IMR-90 (cell line): ENCODE measurements around the gene ASB6. TPM values are rescaled to one million over a fixed set of nuclear protein-coding genes. Genes with fewer than 3 reads are reported as not detected.
A peak's percentile ranks its signal among the peaks of the same experiment; 100 is the strongest.

Experiments
- ATAC-seq: fragments of 200-7000 bp; cut with Tn5 transposase; 2 replicates; pipeline ENCODE4 v1.9.1; 2020; ENCODE audit warnings: low read depth, mild to moderate bottlenecking, moderate library complexity
- BruUV-seq: library from RNA; stranded (reverse); fragments of 400-500 nt; replicated peaks from 2 replicates; lab custom pipeline; 2021; lab: Mats Ljungman, UMichigan
- CTCF ChIA-PET: fragments of 300-600 bp; formaldehyde crosslinking; extraction: SDS; loops from one replicate; lab custom pipeline; 2021; ENCODE audit warnings: antibody characterized with exemption; lab: Yijun Ruan, JAX
- POLR2A ChIA-PET: fragments of 300-600 bp; sonication (Branson Sonifier 250); formaldehyde crosslinking; loops from one replicate; lab custom pipeline; 2022; ENCODE audit warnings: antibody characterized with exemption; ENCODE audit not compliant: unreplicated experiment; lab: Charles Lee
- DNase-seq: peaks from one replicate; pipeline ENCODE4 v3.0.0; 2013
- H2AFZ ChIP-seq: replicated peaks from 2 replicates; pipeline ENCODE3; 2013; ENCODE audit warnings: low read length, mild to moderate bottlenecking; ENCODE audit not compliant: poor library complexity
- H2AK5ac ChIP-seq: 2 replicates; pipeline ENCODE4 v1.6.1; 2013; ENCODE audit warnings: low read depth, low read length, inconsistent platforms
- H2AK9ac ChIP-seq: replicated peaks from 2 replicates; pipeline ENCODE3; 2013; ENCODE audit warnings: mild to moderate bottlenecking, low read depth, low read length, moderate library complexity; ENCODE audit not compliant: poor library complexity
- H2BK120ac ChIP-seq: 2 replicates; pipeline ENCODE4 v1.6.1; 2013; ENCODE audit warnings: low read depth, low read length, inconsistent platforms
- H2BK15ac ChIP-seq: 3 replicates; pipeline ENCODE4 v1.6.1; 2013; ENCODE audit warnings: low read depth, low read length, inconsistent platforms
- H2BK20ac ChIP-seq: 2 replicates; pipeline ENCODE4 v1.6.1; 2013; ENCODE audit warnings: low read depth, mild to moderate bottlenecking, inconsistent platforms, low read length, moderate library complexity
- H2BK5ac ChIP-seq: 2 replicates; pipeline ENCODE4 v1.6.1; 2013; ENCODE audit warnings: mild to moderate bottlenecking, low read depth, low read length, inconsistent platforms; ENCODE audit not compliant: poor library complexity, severe bottlenecking
- H3K14ac ChIP-seq: replicated peaks from 2 replicates; pipeline ENCODE4 v1.6.1; 2013; ENCODE audit warnings: low read depth, low read length, inconsistent platforms
- H3K18ac ChIP-seq: 2 replicates; pipeline ENCODE4 v1.6.1; 2013; ENCODE audit warnings: low read depth, low read length, control low read depth
- H3K23ac ChIP-seq: 2 replicates; pipeline ENCODE4 v1.6.1; 2013; ENCODE audit warnings: low read depth, low read length, inconsistent platforms
- H3K27ac ChIP-seq: 2 replicates; pipeline ENCODE4 v1.5.1; 2013; ENCODE audit warnings: mild to moderate bottlenecking, control low read depth, low read length; ENCODE audit not compliant: insufficient read depth
- H3K27me3 ChIP-seq: 2 replicates; pipeline ENCODE4 v1.6.1; 2013; ENCODE audit warnings: low read length; ENCODE audit not compliant: control insufficient read depth, insufficient read depth
- H3K36me3 ChIP-seq: 2 replicates; pipeline ENCODE4 v1.6.1; 2013; ENCODE audit warnings: low read length, mixed read lengths; ENCODE audit not compliant: control insufficient read depth, insufficient read depth
- H3K4ac ChIP-seq: 2 replicates; pipeline ENCODE4 v1.6.1; 2013; ENCODE audit warnings: low read depth, low read length, inconsistent platforms
- H3K4me1 ChIP-seq: 2 replicates; pipeline ENCODE4 v1.6.1; 2013; ENCODE audit warnings: low read length, mixed read lengths; ENCODE audit not compliant: control insufficient read depth, insufficient read depth
- H3K4me2 ChIP-seq: 2 replicates; pipeline ENCODE4 v1.6.1; 2013; ENCODE audit warnings: low read depth, mild to moderate bottlenecking, control low read depth, low read length, moderate library complexity
- H3K4me3 ChIP-seq: 2 replicates; pipeline ENCODE4 v1.5.1; 2013; ENCODE audit warnings: low read depth, mild to moderate bottlenecking, control low read depth, low read length, moderate library complexity; ENCODE audit not compliant: insufficient read depth
- H3K56ac ChIP-seq: 2 replicates; pipeline ENCODE4 v1.6.1; 2013; ENCODE audit warnings: low read length, inconsistent platforms; ENCODE audit not compliant: insufficient read depth; ENCODE audit errors: extremely low read depth
- H3K79me1 ChIP-seq, 2 experiments: 2 replicates each; pipeline ENCODE4 v1.6.1; 2013; ENCODE audit warnings: low read length in 2 of 2, inconsistent platforms in 1 of 2, low read depth in 1 of 2
- H3K9ac ChIP-seq: 2 replicates; pipeline ENCODE4 v1.6.1; 2013; ENCODE audit warnings: low read depth, low read length, control low read depth
- H3K9me1 ChIP-seq: 2 replicates; pipeline ENCODE4 v1.6.1; 2013; ENCODE audit warnings: low read length, inconsistent platforms; ENCODE audit not compliant: insufficient read depth
- H3K9me3 ChIP-seq: 2 replicates; pipeline ENCODE4 v1.6.1; 2013; ENCODE audit warnings: low read length; ENCODE audit not compliant: control insufficient read depth, insufficient read depth
- H4K20me1 ChIP-seq: 2 replicates; pipeline ENCODE4 v1.6.1; 2013; ENCODE audit warnings: low read length, inconsistent platforms; ENCODE audit not compliant: insufficient read depth
- H4K5ac ChIP-seq: 2 replicates; pipeline ENCODE4 v1.6.1; 2013; ENCODE audit warnings: mild to moderate bottlenecking, low read depth, low read length, control low read depth
- H4K8ac ChIP-seq, 2 experiments: 2 replicates each; pipeline ENCODE4 v1.6.1; 2013; ENCODE audit warnings: low read depth in 2 of 2, low read length in 2 of 2, control low read depth in 1 of 2, inconsistent platforms in 1 of 2
- H4K91ac ChIP-seq: 2 replicates; pipeline ENCODE4 v1.6.1; 2013; ENCODE audit warnings: low read depth, low read length, inconsistent platforms; ENCODE audit not compliant: insufficient read depth
- BHLHE40 ChIP-seq: fragments of 150-350 bp; IDR thresholded peaks from 2 replicates; pipeline ENCODE4 v1.6.1; 2016; ENCODE audit warnings: mild to moderate bottlenecking, low read depth, low read length
- CHD1 ChIP-seq: IDR thresholded peaks from 2 replicates; pipeline ENCODE4 v1.6.1; 2012; ENCODE audit warnings: low read depth, low read length, improper control_type of control experiment
- CTCF ChIP-seq: conservative IDR thresholded peaks from 2 replicates; pipeline ENCODE4 v1.5.1; 2012; ENCODE audit warnings: mild to moderate bottlenecking, low read depth, low read length, improper control_type of control experiment
- FOS ChIP-seq: fragments of 150-350 bp; IDR thresholded peaks from 2 replicates; pipeline ENCODE4 v1.6.1; 2016; ENCODE audit warnings: low read depth, low read length
- MAFK ChIP-seq: IDR thresholded peaks from 2 replicates; pipeline ENCODE4 v1.6.1; 2012; ENCODE audit warnings: low read depth, low read length, improper control_type of control experiment
- MAZ ChIP-seq: IDR thresholded peaks from 2 replicates; pipeline ENCODE4 v1.6.1; 2012; ENCODE audit warnings: low read depth, mild to moderate bottlenecking, low read length, improper control_type of control experiment, moderate library complexity, borderline replicate concordance
- MXI1 ChIP-seq: IDR thresholded peaks from 2 replicates; pipeline ENCODE4 v1.6.1; 2012; ENCODE audit warnings: low read depth, mild to moderate bottlenecking, low read length, moderate library complexity, borderline replicate concordance
- NFE2L2 ChIP-seq: fragments of 150-350 bp; IDR thresholded peaks from 2 replicates; pipeline ENCODE4 v1.6.1; 2016; ENCODE audit warnings: low read depth, mild to moderate bottlenecking, low read length
- POLR2A ChIP-seq: IDR thresholded peaks from 2 replicates; pipeline ENCODE4 v1.6.1; 2012; ENCODE audit warnings: mild to moderate bottlenecking, low read depth, low read length
- RAD21 ChIP-seq: IDR thresholded peaks from 2 replicates; pipeline ENCODE4 v1.6.1; 2012; ENCODE audit warnings: low read length, improper control_type of control experiment
- RFX5 ChIP-seq: IDR thresholded peaks from 2 replicates; pipeline ENCODE4 v1.8.0; 2012; ENCODE audit warnings: low read depth, mild to moderate bottlenecking, low read length, moderate library complexity
- SMC3 ChIP-seq: fragments of 150-350 bp; IDR thresholded peaks from 2 replicates; pipeline ENCODE4 v1.6.1; 2016; ENCODE audit warnings: low read depth, mild to moderate bottlenecking, antibody characterized with exemption, low read length, moderate library complexity
- WGBS, 2 experiments: methylation state at CpG; one replicate each; pipeline versions ENCODE4 v1.1.5 to v1.1.7; 2013; ENCODE audit warnings: missing lambda C conversion rate in 2 of 2; ENCODE audit not compliant: insufficient read length in 1 of 2; ENCODE audit errors: extremely low coverage in 2 of 2; 5-methylcytosine and 5-hydroxymethylcytosine counted together
- dilution Hi-C: fragments of 300-500 bp; cut with HindIII; formaldehyde crosslinking; loops from one replicate; pipeline ENCODE4 v1.14.3; 2018; ENCODE audit warnings: low sequenced_read_pairs; ENCODE audit not compliant: unreplicated experiment
- in situ Hi-C: fragments of 300-500 bp; cut with MboI; formaldehyde crosslinking; loops from 3 replicates; pipeline ENCODE4 v1.14.3; 2019; ENCODE audit warnings: low sequenced_read_pairs, inconsistent platforms, mixed read lengths
- intact Hi-C: fragments of 100-400 bp; cut with micrococcal nuclease; formaldehyde crosslinking; loops from 2 replicates; pipeline ENCODE4 v1.10.0; 2022
- polyA plus RNA-seq, 3 experiments: library from polyadenylated mRNA; depleted of rRNA; stranded (reverse); fragments of >200 nt; gene quantifications; 2 replicates each; pipeline ENCODE4 v1.2.3, GENCODE V29; 2012; ENCODE audit warnings: low replicate concordance in 1 of 3
- total RNA-seq: library from RNA; depleted of rRNA; stranded (reverse); fragments of >200 nt; gene quantifications from 2 replicates; pipeline ENCODE4 v1.2.3, GENCODE V29; 2012
- TF ChIP-seq, protein P1 (sequence below): fragments of 150-350 bp; IDR thresholded peaks from 2 replicates; pipeline ENCODE4 v1.6.1; 2016; ENCODE audit warnings: low read depth, mild to moderate bottlenecking, low read length, moderate library complexity, borderline replicate concordance
- TF ChIP-seq, protein P2 (sequence below): fragments of 150-350 bp; IDR thresholded peaks from 2 replicates; pipeline ENCODE4 v1.6.1; 2017; ENCODE audit warnings: mild to moderate bottlenecking, antibody characterized with exemption, low read length, low read depth

Gene ASB6
- total and polyA plus RNA-seq, 2 of the 4 experiments (the other 2 are of a cell fraction), result 9.7 to 28.9 TPM

DNA sequence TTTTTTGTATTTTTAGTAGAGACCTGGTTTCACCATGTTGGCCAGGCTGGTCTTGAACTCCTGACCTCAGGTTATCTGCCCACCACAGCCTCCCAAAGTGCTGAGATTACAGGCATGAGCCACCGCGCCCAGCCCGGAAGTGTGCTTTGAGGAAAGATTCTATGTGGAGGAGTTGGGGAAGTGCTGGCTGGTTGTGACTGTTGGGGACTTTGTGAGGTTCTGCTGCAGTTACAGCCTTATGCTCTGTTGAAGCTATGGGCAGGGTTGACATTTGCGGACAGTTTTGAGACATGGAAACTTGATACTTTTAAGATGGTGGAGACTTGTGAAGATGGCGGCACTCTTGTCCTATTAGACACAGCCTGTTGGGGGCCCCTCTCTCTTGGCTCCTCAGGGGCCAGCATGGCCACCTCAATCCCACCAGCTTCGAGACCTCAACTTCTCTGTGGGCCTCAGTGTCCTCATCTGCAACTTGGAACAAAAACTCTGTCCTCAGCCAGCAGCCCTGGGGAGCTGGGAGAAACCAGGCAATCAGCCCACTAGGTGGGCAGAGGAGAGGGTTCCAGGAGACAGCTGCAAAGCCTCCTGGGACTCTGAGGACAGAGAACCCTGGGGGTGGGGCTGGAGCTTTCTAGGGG lies 45.9 kb downstream of the ASB6 start:
- Histone ChIP-seq H3K4me3 (no peak overlapping the region), H3K4me1 (peaks cover 20% of the 10 kb centered on the region), H3K56ac (peak overlapping the region; percentile 3; the same call in 1 of the 2 replicates), H2BK120ac (peak overlapping the region; percentile 94), H2BK15ac (peak overlapping the region; percentile 27; the same call in 1 of the 3 replicates), H3K23ac (peak overlapping the region; percentile 58), H3K9me3 (no peaks in the 10 kb centered on the region), H3K9ac (no peak overlapping the region), H2BK5ac (peak overlapping the region; percentile 70), H3K36me3 (no peaks in the 10 kb centered on the region), H3K27me3 (no peaks in the 10 kb centered on the region), H2AFZ (peak overlapping the region; percentile 97), H4K20me1 (no peaks in the 10 kb centered on the region), H3K79me1 (peaks cover 5 to 11% of the 10 kb centered on the region in 2 experiments; a peak in 3 of 4 replicates), H3K18ac (no peak overlapping the region), H3K4me2 (no peak overlapping the region), H2BK20ac (peak overlapping the region; percentile 66), H3K4ac (peak overlapping the region; percentile 87), H2AK5ac (peak overlapping the region; percentile 91), H3K27ac (no peak overlapping the region), H4K8ac (peak overlapping the region; percentile 92 to 95; a peak in 3 of 4 replicates), H4K91ac (peak overlapping the region; percentile 99), H3K9me1 (peaks cover 14% of the 10 kb centered on the region), H2AK9ac (peak overlapping the region; percentile 99), H4K5ac (no peak overlapping the region), H3K14ac (peak overlapping the region; percentile 98)
- ATAC-seq (no peak), DNase-seq (no peak)
- intact Hi-C loops, result no loop called here
- BruUV-seq, result no TSS peak
- WGBS, 2 experiments, result no CpG with 5 or more reads among the region's 6 CpGs
- dilution Hi-C loops, result no loop called here
- in situ Hi-C loops, result no loop called here
- TF ChIP-seq FOS (no peak), RAD21 (no peak), CHD1 (no peak), SMC3 (no peak), MAFK (no peak), BHLHE40 (no peak), POLR2A (no peak; the same call in 1 of the 2 replicates), NFE2L2 (no peak), RFX5 (no peak), CTCF (no peak), MXI1 (no peak), MAZ (no peak)
- TF ChIP-seq, protein P1, sequence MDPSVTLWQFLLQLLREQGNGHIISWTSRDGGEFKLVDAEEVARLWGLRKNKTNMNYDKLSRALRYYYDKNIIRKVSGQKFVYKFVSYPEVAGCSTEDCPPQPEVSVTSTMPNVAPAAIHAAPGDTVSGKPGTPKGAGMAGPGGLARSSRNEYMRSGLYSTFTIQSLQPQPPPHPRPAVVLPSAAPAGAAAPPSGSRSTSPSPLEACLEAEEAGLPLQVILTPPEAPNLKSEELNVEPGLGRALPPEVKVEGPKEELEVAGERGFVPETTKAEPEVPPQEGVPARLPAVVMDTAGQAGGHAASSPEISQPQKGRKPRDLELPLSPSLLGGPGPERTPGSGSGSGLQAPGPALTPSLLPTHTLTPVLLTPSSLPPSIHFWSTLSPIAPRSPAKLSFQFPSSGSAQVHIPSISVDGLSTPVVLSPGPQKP, result no peak
- TF ChIP-seq, protein P2, sequence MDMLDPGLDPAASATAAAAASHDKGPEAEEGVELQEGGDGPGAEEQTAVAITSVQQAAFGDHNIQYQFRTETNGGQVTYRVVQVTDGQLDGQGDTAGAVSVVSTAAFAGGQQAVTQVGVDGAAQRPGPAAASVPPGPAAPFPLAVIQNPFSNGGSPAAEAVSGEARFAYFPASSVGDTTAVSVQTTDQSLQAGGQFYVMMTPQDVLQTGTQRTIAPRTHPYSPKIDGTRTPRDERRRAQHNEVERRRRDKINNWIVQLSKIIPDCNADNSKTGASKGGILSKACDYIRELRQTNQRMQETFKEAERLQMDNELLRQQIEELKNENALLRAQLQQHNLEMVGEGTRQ, result no peak
- ChIA-PET POLR2A (interaction anchor here (1.1 kb wide), 3 partner anchors 15 to 113 kb away, joined by 3 to 6 read pairs (median 3); no protein-coding TSS in a partner anchor), CTCF (interaction anchor here (0.6 to 1.1 kb wide), 3 partner anchors 20 to 421 kb away, joined by 3 to 4 read pairs (median 4); no protein-coding TSS in a partner anchor)
